ENCODE measurements around the gene WDR83.

The WDR83 gene

DNA sequence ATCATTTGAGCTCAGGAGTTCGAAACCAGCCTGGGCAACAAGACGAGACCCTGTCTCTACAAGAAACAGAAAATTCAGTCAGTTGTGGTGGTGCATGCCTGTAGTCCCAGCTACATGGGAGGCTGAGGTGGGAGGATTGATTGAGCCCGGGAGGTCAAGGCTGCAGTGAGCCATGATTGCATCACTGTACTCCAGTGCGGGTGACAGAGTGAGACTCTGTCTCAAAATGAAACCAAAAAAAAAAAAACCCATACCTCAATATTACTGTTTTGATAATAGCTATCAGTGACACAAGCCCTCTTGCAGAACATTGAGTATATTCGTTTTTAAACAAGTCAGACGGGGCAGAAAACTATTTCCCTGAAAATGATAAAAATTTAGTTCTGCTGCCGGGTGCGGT is 39.6 kb upstream of the WDR83 start:
- peaks cover 29% of the 10 kb centered on the region; the same call in 1 of the 2 replicates for H3K36me3 ChIP-seq (ENCODE audit: insufficient read depth)
- H2AFZ ChIP-seq (ENCODE audit: low read depth) = no peak overlapping the region
- no peak overlapping the region for H3K9ac ChIP-seq
- no peaks in the 10 kb centered on the region for H4K20me1 ChIP-seq (ENCODE audit: insufficient read depth)
- H3K27me3 ChIP-seq (ENCODE audit: insufficient read depth, low read depth) = no peaks in the 10 kb centered on the region
- H3K79me2 ChIP-seq (ENCODE audit: insufficient read depth, low read depth) = 0 out of 2 replicates have a peak, but pooled peaks cover 3% of the 10 kb centered on the region
- H3K4me2 ChIP-seq = no peak overlapping the region
- no peaks in the 10 kb centered on the region for H3K4me1 ChIP-seq (ENCODE audit: low read depth, poor library complexity, severe bottlenecking)
- no peak overlapping the region for H3K4me3 ChIP-seq (IDR thresholded peaks at IDR 0.05; ENCODE audit: insufficient read depth, low read depth, low read length)
- TF ChIP-seq, protein P1, sequence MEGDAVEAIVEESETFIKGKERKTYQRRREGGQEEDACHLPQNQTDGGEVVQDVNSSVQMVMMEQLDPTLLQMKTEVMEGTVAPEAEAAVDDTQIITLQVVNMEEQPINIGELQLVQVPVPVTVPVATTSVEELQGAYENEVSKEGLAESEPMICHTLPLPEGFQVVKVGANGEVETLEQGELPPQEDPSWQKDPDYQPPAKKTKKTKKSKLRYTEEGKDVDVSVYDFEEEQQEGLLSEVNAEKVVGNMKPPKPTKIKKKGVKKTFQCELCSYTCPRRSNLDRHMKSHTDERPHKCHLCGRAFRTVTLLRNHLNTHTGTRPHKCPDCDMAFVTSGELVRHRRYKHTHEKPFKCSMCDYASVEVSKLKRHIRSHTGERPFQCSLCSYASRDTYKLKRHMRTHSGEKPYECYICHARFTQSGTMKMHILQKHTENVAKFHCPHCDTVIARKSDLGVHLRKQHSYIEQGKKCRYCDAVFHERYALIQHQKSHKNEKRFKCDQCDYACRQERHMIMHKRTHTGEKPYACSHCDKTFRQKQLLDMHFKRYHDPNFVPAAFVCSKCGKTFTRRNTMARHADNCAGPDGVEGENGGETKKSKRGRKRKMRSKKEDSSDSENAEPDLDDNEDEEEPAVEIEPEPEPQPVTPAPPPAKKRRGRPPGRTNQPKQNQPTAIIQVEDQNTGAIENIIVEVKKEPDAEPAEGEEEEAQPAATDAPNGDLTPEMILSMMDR (conservative IDR thresholded peaks at IDR 0.05; ENCODE audit: low read depth, low read length) = no peak
- H3K27ac ChIP-seq = no peak overlapping the region

DNA sequence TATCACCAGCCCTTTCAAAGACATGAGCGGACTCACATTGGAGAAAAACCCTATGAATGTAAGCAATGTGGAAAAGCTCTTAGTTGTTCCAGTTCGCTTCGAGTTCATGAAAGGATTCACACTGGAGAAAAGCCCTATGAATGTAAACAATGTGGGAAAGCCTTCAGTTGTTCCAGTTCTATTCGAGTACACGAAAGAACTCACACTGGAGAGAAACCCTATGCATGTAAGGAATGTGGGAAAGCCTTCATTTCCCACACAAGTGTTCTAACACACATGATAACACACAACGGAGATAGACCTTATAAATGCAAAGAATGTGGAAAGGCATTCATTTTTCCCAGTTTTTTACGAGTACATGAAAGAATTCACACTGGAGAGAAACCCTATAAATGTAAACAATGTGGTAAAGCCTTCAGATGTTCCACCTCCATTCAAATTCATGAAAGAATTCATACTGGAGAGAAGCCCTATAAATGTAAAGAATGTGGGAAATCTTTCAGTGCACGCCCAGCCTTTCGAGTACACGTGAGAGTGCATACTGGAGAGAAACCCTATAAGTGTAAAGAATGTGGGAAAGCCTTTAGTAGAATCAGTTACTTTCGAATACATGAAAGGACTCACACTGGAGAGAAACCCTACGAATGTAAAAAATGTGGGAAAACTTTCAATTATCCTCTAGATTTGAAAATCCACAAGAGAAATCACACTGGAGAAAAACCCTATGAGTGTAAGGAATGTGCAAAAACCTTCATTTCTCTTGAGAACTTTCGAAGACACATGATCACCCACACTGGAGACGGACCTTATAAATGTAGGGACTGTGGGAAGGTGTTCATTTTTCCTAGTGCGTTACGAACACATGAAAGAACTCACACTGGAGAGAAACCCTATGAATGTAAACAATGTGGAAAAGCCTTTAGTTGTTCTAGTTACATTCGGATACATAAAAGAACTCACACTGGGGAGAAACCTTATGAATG is 38.3 kb upstream of the WDR83 start:
- no peak overlapping the region for H3K4me2 ChIP-seq
- H3K9ac ChIP-seq = no peak overlapping the region
- H4K20me1 ChIP-seq (ENCODE audit: insufficient read depth) = no peaks in the 10 kb centered on the region
- no peak overlapping the region for H3K4me3 ChIP-seq (IDR thresholded peaks at IDR 0.05; ENCODE audit: insufficient read depth, low read depth, low read length)
- TF ChIP-seq, protein P1 (conservative IDR thresholded peaks at IDR 0.05; ENCODE audit: low read depth, low read length) = no peak
- H3K27ac ChIP-seq = no peak overlapping the region
- no peaks in the 10 kb centered on the region for H3K27me3 ChIP-seq (ENCODE audit: insufficient read depth, low read depth)
- no peaks in the 10 kb centered on the region for H3K79me2 ChIP-seq (ENCODE audit: insufficient read depth, low read depth)
- peaks cover 29% of the 10 kb centered on the region; the same call in 1 of the 2 replicates for H3K36me3 ChIP-seq (ENCODE audit: insufficient read depth)
- H2AFZ ChIP-seq (ENCODE audit: low read depth) = no peak overlapping the region
- no peaks in the 10 kb centered on the region for H3K4me1 ChIP-seq (ENCODE audit: low read depth, poor library complexity, severe bottlenecking)

DNA sequence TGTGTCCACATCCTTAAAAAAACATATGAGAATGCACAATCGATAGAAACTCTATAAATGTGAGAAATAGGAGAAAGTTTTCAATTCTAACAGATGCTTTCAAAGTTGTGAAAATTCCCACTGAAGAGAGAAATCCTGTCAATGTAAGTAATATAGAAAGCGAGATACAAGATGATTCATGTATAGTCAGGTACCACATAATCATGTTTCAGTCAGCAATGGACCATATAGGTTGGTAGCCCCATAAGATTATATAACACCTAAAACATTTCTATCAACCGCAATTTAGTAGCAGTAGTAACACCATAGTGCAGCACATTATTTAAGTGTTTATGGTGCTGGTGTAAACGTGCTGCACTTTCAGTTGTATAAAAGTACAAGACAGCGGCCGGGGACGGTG is 37.4 kb upstream of the WDR83 start:
- no peaks in the 10 kb centered on the region for H4K20me1 ChIP-seq (ENCODE audit: insufficient read depth)
- no peaks in the 10 kb centered on the region for H3K79me2 ChIP-seq (ENCODE audit: insufficient read depth, low read depth)
- no peaks in the 10 kb centered on the region for H3K4me1 ChIP-seq (ENCODE audit: low read depth, poor library complexity, severe bottlenecking)
- no peak overlapping the region for H3K4me3 ChIP-seq (IDR thresholded peaks at IDR 0.05; ENCODE audit: insufficient read depth, low read depth, low read length)
- TF ChIP-seq, protein P1 (conservative IDR thresholded peaks at IDR 0.05; ENCODE audit: low read depth, low read length) = no peak
- H3K27me3 ChIP-seq (ENCODE audit: insufficient read depth, low read depth) = no peaks in the 10 kb centered on the region
- H2AFZ ChIP-seq (ENCODE audit: low read depth) = no peak overlapping the region
- no peak overlapping the region for H3K27ac ChIP-seq
- no peak overlapping the region for H3K9ac ChIP-seq
- peaks cover 24% of the 10 kb centered on the region; the same call in 1 of the 2 replicates for H3K36me3 ChIP-seq (ENCODE audit: insufficient read depth)
- no peak overlapping the region for H3K4me2 ChIP-seq

DNA sequence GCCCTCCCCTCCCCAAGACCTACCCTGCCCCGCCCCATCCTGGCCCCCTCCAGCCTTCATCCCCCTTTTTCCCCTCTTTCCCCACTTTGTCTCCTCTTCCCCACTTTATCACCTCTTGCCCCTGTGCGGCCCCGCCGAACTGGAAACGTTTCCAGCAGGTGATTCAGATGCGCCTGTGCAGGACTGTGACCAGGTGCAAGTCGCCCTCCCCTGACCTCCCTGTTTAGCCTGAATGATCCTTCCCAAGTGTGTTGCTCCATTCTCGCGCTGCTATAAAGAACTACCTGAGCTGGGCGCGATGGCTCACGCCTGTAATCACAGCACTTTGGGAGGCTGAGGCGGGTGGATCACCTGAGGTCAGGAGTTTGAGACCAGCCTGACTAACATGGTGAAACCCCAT is 30.0 kb upstream of the WDR83 start:
- Histone ChIP-seq H3K4me2 (no peak overlapping the region), H3K79me2 (ENCODE audit: insufficient read depth, low read depth) (no peaks in the 10 kb centered on the region), H3K4me1 (ENCODE audit: low read depth, poor library complexity, severe bottlenecking) (no peaks in the 10 kb centered on the region), H3K9ac (no peak overlapping the region), H3K4me3 (IDR thresholded peaks at IDR 0.05; ENCODE audit: insufficient read depth, low read depth, low read length) (no peak overlapping the region), H4K20me1 (ENCODE audit: insufficient read depth) (no peaks in the 10 kb centered on the region), H3K36me3 (ENCODE audit: insufficient read depth) (no peaks in the 10 kb centered on the region), H2AFZ (ENCODE audit: low read depth) (no peak overlapping the region), H3K27me3 (ENCODE audit: insufficient read depth, low read depth) (no peaks in the 10 kb centered on the region), H3K27ac (no peak overlapping the region)
- TF ChIP-seq, protein P1 (conservative IDR thresholded peaks at IDR 0.05; ENCODE audit: low read depth, low read length) = no peak
